GM19035 (cell line): ENCODE data around the gene TACC2.

Source experiments
- ATAC-seq: cut with Tn5 transposase; IDR thresholded peaks from one replicate; pipeline ENCODE4 v1.9.1; 2021; ENCODE audit not compliant: unreplicated experiment

TACC2 gene

GRCh38 chr10:122164023-122164601 lies 175.1 kb downstream of the TACC2 start:
- ATAC-seq: no peak

- no peak for ATAC-seq
These were observed 176.0 kb downstream of the TACC2 start for GRCh38 chr10:122164815-122165483.

- ATAC-seq: no peak
These were observed 176.7 kb downstream of the TACC2 start for GRCh38 chr10:122165484-122166276.

- ATAC-seq: no peak
These were observed 179.1 kb downstream of the TACC2 start for GRCh38 chr10:122168101-122168500.

GRCh38 chr10:122168598-122169394 lies 179.8 kb downstream of the TACC2 start:
- ATAC-seq: no peak

- ATAC-seq: no peak
These were observed 181.8 kb downstream of the TACC2 start for GRCh38 chr10:122170802-122171201.

- ATAC-seq: no peak
These were observed 182.5 kb downstream of the TACC2 start for GRCh38 chr10:122171302-122172075.

- ATAC-seq: no peak
These were observed 183.5 kb downstream of the TACC2 start for GRCh38 chr10:122172361-122173008.

GRCh38 chr10:122173337-122173736 lies 184.4 kb downstream of the TACC2 start:
- ATAC-seq: no peak

- no peak for ATAC-seq
These were observed 184.9 kb downstream of the TACC2 start for GRCh38 chr10:122173766-122174435.

GRCh38 chr10:122176232-122177213 lies 187.6 kb downstream of the TACC2 start:
- no peak for ATAC-seq

GRCh38 chr10:122178655-122179054 lies 189.7 kb downstream of the TACC2 start:
- no peak for ATAC-seq

GRCh38 chr10:122181041-122181732 lies 192.2 kb downstream of the TACC2 start:
- ATAC-seq: no peak

- ATAC-seq: no peak
These were observed 192.9 kb downstream of the TACC2 start for GRCh38 chr10:122181876-122182275.

GRCh38 chr10:122182308-122182707 lies 193.3 kb downstream of the TACC2 start:
- ATAC-seq: no peak

GRCh38 chr10:122184254-122184653 lies 195.3 kb downstream of the TACC2 start:
- ATAC-seq: no peak

- ATAC-seq: no peak
These were observed 196.7 kb downstream of the TACC2 start for GRCh38 chr10:122185643-122186042.
